HG02973 (cell line): ENCODE results near the gene GPR146.

Source experiments
- ATAC-seq: cut with Tn5 transposase; IDR thresholded peaks from one replicate; pipeline ENCODE4 v1.9.1; 2021; ENCODE audit warnings: moderate library complexity; ENCODE audit not compliant: unreplicated experiment

The GPR146 gene

GRCh38 chr7:1041551-1042491, 2.5 kb upstream of the GPR146 start:
- ATAC-seq, result no peak

GRCh38 chr7:1042492-1042833, 1.9 kb upstream of the GPR146 start:
- no peak for ATAC-seq

GRCh38 chr7:1043552-1044188, 676 bp upstream of the GPR146 start:
- no peak for ATAC-seq

- no peak for ATAC-seq
Observed at GRCh38 chr7:1045069-1046063, 1.0 kb downstream of the GPR146 start.

GRCh38 chr7:1046722-1047679, 2.7 kb downstream of the GPR146 start:
- no peak for ATAC-seq

GRCh38 chr7:1049006-1049741, 4.8 kb downstream of the GPR146 start:
- ATAC-seq, result no peak

- no peak for ATAC-seq
Observed at GRCh38 chr7:1049801-1050200, 5.5 kb downstream of the GPR146 start.

GRCh38 chr7:1050254-1050906, 6.0 kb downstream of the GPR146 start:
- ATAC-seq, result no peak

GRCh38 chr7:1050956-1051690, 6.8 kb downstream of the GPR146 start:
- ATAC-seq, result no peak

- ATAC-seq, result no peak
Observed at GRCh38 chr7:1052031-1052818, 7.9 kb downstream of the GPR146 start.

- no peak for ATAC-seq
Observed at GRCh38 chr7:1053002-1053411, 8.7 kb downstream of the GPR146 start.

- ATAC-seq, result no peak
Observed at GRCh38 chr7:1053816-1054370, 9.5 kb downstream of the GPR146 start.

GRCh38 chr7:1054438-1054837, 10.1 kb downstream of the GPR146 start:
- ATAC-seq, result no peak

- ATAC-seq, result no peak
Observed at GRCh38 chr7:1054861-1055450, 10.6 kb downstream of the GPR146 start.

GRCh38 chr7:1055491-1055955, 11.2 kb downstream of the GPR146 start:
- no peak for ATAC-seq

- ATAC-seq, result no peak
Observed at GRCh38 chr7:1055956-1056784, 11.8 kb downstream of the GPR146 start.
